ENCODE results near the gene PARPBP.
"Not testable (repeated sequence)": the region's sequence is repeated elsewhere in the genome, so short reads cannot be mapped to it uniquely, and the experiment has no call there.

Gene PARPBP

GRCh38 chr12:102240859-102241258, 120.9 kb downstream of the PARPBP start:
- in situ Hi-C loops (cut with HindIII; ENCODE audit: low sequenced_read_pairs): not testable (repeated sequence)
